Activated T-helper 1 cell treated with anti-CD3 and anti-CD28 coated beads, Interleukin-12 subunit alpha, Interleukin-12 subunit beta, Interleukin-2, Interleukin-4 antibody, amounts not matched to agents 30 ng/mL and 10 ng/mL and 1 ng/mL, durations not matched to agents 14 hours and 24 hours and 36 hours (primary cell): Measurements from ENCODE around the gene WDPCP. TPM values are rescaled to one million over a fixed set of nuclear protein-coding genes. Genes with fewer than 3 reads are reported as not detected.
"Not testable (repeated sequence)": the region's sequence is repeated elsewhere in the genome, so short reads cannot be mapped to it uniquely, and the experiment has no call there.

Experiments
- DNase-seq: peaks from one replicate; pipeline ENCODE4 v3.0.0; 2021; ENCODE audit warnings: low spot score
- H3K27ac Mint-ChIP-seq: one replicate; pipeline ENCODE4 v1.8.0; 2021; ENCODE audit warnings: mild to moderate bottlenecking, mixed read lengths
- H3K27me3 Mint-ChIP-seq: one replicate; pipeline ENCODE4 v1.8.0; 2022; ENCODE audit warnings: mild to moderate bottlenecking, moderate library complexity, mixed read lengths; ENCODE audit not compliant: insufficient read depth
- H3K36me3 Mint-ChIP-seq: one replicate; pipeline ENCODE4 v1.8.0; 2021; ENCODE audit warnings: low read depth, mixed read lengths
- H3K4me1 Mint-ChIP-seq: one replicate; pipeline ENCODE4 v1.8.0; 2021; ENCODE audit warnings: low read depth, mixed read lengths
- H3K4me3 Mint-ChIP-seq: one replicate; pipeline ENCODE4 v1.8.0; 2021; ENCODE audit warnings: mild to moderate bottlenecking, moderate library complexity, mixed read lengths
- H3K9me3 Mint-ChIP-seq: one replicate; pipeline ENCODE4 v1.8.0; 2021; ENCODE audit warnings: mixed read lengths
- intact Hi-C: fragments of 100-400 bp; cut with micrococcal nuclease; formaldehyde crosslinking; loops from one replicate; pipeline ENCODE4 v1.15.1; 2024
- total RNA-seq: library from RNA; stranded (reverse); gene quantifications from 2 replicates; pipeline ENCODE4 v1.2.3, GENCODE V29; 2022

Gene WDPCP
- total RNA-seq, 1 donor from 2014 or later: 7.7 TPM

DNA sequence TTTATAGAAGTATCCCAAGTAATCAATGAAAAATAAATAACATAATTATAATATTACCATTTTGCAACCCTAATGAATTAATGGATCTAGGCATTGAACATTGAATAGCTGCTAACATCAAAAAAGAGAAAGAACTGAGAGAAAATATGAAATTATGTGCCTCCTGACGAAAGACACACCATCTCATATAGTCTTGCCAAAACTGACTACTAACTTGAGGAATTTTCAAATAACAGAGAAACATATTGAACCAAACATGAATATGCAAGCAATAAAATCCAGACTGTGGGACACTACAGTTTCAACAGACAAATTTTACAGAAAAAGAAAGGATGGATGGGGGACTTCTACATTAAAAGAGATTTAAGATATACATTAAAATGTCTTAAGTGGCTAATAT lies 165.7 kb downstream of the WDPCP start:
- H3K9me3 Mint-ChIP-seq: no peaks in the 10 kb centered on the region
- H3K36me3 Mint-ChIP-seq: no peaks in the 10 kb centered on the region
- peaks cover 5% of the 10 kb centered on the region for H3K4me1 Mint-ChIP-seq
- no peaks in the 10 kb centered on the region for H3K27me3 Mint-ChIP-seq
- intact Hi-C loops: loop anchor here (5.0 kb wide), 1 partner anchor 360 kb away; no protein-coding TSS in a partner anchor
- no peak for DNase-seq
- no peak overlapping the region for H3K4me3 Mint-ChIP-seq
- no peak overlapping the region for H3K27ac Mint-ChIP-seq

DNA sequence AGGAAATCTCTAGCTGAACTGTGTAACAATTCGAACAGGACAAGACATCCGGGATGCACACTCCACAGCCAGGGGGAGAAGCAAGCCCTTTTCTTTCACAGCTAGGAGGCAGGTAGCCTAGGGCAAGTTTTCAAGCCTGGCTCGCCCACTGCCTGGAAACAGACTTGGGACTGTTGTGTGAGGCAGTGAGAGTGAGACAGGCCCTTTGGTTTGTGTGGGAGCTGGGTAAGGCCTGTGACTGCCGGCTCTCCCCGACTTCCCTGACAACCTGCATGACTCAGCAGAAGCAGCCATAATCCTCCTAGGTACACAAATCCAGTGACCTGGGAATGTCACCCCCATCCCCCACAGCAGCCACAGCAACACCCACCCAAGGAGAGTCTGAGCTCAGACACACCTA lies 179.7 kb downstream of the WDPCP start:
- DNase-seq: no peak
- no peaks in the 10 kb centered on the region for H3K36me3 Mint-ChIP-seq
- H3K9me3 Mint-ChIP-seq: no peaks in the 10 kb centered on the region
- no peaks in the 10 kb centered on the region for H3K27me3 Mint-ChIP-seq
- H3K4me1 Mint-ChIP-seq: no peaks in the 10 kb centered on the region
- no peak overlapping the region for H3K4me3 Mint-ChIP-seq
- intact Hi-C loops: no loop called here
- H3K27ac Mint-ChIP-seq: no peak overlapping the region

DNA sequence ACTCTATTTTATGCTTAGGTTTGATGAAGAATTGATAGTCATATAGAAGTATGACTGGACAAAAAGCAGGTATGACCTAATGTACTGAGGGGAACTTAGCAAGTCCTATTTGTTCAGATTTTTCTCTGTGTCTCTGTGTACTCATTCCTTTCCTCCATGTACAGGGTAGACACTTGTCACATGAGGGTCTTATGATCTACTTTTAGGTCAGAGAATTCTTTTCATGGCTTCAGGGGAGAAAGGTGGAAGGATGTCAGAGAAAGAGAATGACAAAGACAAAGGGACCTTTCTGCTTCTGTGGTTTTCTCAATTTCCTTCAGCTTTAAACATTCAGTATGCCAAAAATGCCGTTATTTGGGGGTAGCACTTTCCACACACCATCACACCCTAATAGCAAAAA lies 181.6 kb downstream of the WDPCP start:
- H3K9me3 Mint-ChIP-seq: no peaks in the 10 kb centered on the region
- H3K27ac Mint-ChIP-seq: no peak overlapping the region
- intact Hi-C loops: no loop called here
- no peaks in the 10 kb centered on the region for H3K36me3 Mint-ChIP-seq
- H3K27me3 Mint-ChIP-seq: no peaks in the 10 kb centered on the region
- no peak for DNase-seq
- H3K4me1 Mint-ChIP-seq: no peaks in the 10 kb centered on the region
- no peak overlapping the region for H3K4me3 Mint-ChIP-seq

DNA sequence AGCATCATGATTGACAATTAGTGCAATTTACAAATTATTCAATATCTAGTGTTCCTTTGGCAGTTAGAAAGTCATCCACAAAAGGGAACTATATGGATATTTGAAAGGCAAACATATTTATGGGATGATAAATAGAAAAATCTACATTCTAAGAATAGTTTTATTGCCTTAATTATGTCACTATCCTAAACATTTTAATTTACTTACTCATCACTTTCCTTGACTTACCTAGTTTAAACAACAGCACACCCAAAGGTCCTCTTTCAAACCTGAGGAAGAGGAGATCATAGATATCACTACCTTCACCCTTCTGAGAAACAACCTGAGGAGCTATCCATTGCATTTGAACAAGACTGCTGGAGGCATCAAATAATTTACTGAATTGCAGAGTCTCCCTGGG lies 184.5 kb downstream of the WDPCP start:
- Mint-ChIP-seq H3K36me3 (no peaks in the 10 kb centered on the region), H3K4me3 (no peak overlapping the region), H3K27me3 (no peaks in the 10 kb centered on the region), H3K9me3 (no peaks in the 10 kb centered on the region), H3K4me1 (no peaks in the 10 kb centered on the region), H3K27ac (no peak overlapping the region)
- intact Hi-C loops: no loop called here
- no peak for DNase-seq

DNA sequence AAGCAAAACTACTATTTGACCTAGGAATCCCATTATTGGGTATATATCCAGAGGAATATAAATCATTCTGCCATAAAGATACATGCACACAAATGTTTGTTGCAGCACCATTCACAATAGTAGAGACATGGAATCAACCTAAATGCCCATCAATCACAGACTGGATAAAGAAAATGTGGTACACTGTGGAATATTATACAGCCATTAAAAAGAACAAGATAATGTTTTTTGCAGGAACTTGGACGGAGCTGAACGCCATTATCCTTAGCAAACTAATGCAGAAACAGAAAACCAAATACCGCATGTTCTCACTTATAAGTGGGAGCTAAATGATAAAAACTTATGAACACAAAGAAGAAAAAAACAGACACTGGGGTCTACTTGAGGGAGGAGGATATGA lies 185.4 kb downstream of the WDPCP start:
- H3K4me1 Mint-ChIP-seq, DNase-seq, H3K4me3 Mint-ChIP-seq, H3K27ac Mint-ChIP-seq, intact Hi-C loops, H3K9me3 Mint-ChIP-seq, H3K36me3 Mint-ChIP-seq, H3K27me3 Mint-ChIP-seq: not testable (repeated sequence)

DNA sequence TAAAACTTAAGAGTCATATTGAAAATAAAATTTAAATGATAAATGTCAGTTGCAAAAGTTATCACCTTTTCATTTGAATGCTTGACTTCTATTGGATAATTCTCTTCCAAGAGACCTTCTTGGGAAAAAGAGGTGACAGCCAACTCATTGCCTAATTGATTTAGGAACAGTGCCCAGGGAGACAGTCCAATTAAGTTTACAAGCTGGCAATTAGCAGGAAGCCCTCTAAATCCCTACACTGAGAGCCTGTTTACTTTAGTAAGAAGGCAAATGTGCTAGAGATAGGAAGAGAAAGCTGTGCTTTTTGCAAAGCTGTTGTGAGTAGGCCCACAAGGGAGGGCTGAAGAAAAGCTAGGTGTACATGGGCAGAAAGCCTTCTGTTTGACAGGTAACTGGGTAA lies 189.1 kb downstream of the WDPCP start:
- H3K36me3 Mint-ChIP-seq: no peaks in the 10 kb centered on the region
- H3K27ac Mint-ChIP-seq: no peak overlapping the region
- no peaks in the 10 kb centered on the region for H3K27me3 Mint-ChIP-seq
- DNase-seq: no peak
- H3K9me3 Mint-ChIP-seq: no peaks in the 10 kb centered on the region
- intact Hi-C loops: no loop called here
- no peaks in the 10 kb centered on the region for H3K4me1 Mint-ChIP-seq
- H3K4me3 Mint-ChIP-seq: no peak overlapping the region

DNA sequence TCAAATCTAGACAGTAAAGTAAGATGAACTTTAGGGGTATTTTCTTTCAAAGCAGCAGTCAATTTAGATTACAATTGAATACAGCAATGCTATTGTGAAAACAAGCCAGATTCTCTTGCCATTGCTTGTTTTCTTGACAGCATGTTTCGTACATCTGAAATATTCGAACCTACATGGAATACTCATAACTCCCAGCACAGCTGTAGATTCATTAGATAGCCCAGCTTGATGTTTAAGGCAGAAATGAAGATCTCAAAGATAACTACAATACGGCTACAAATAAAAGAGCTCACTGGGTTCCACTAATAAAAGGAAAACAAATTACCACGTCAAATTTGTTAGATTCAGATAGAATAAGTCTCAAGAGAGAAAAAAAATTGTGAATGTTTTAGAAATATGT lies 208.8 kb downstream of the WDPCP start:
- Mint-ChIP-seq H3K36me3 (no peaks in the 10 kb centered on the region), H3K27ac (no peak overlapping the region), H3K27me3 (no peaks in the 10 kb centered on the region), H3K4me1 (no peaks in the 10 kb centered on the region), H3K9me3 (no peaks in the 10 kb centered on the region), H3K4me3 (no peak overlapping the region)
- intact Hi-C loops: no loop called here
- no peak for DNase-seq

DNA sequence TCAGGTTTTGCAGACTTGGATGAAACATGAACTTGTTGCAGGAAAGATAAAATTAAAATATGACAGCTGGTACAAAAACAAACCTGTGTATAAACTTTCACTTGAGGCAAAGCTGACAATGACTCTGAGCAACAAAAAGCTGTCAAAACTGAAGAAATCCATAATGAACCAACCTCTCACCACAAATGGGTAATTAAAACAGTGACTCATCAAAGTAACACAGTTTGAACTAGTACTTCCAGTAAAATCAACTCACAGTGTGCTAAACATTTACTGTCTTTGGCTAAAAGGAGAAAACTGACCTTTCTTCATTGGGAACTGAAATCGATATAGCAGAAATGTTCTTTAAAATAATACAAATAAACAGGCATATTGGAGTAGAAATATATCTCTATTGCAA lies 209.7 kb downstream of the WDPCP start:
- intact Hi-C loops: no loop called here
- Mint-ChIP-seq H3K27ac (no peak overlapping the region), H3K4me1 (no peaks in the 10 kb centered on the region), H3K36me3 (no peaks in the 10 kb centered on the region), H3K4me3 (no peak overlapping the region), H3K27me3 (no peaks in the 10 kb centered on the region), H3K9me3 (no peaks in the 10 kb centered on the region)
- no peak for DNase-seq

DNA sequence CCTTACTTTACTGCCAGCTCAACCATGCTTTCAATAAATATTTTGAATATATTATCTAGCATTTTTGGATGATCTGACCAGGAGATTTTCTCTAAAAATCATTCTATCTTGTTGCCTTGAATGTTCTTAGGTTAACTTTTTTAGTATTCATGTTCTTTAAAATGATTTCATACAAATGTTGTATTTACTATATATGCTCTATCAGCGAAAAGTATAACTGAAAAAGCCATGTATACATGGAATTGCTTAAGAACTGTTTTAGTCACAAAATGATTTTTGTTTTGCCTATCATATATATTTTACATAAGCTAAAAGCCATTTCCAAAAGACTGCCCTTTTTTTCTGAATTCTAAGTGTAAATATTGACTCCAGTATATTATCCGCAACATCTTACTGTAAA lies 213.9 kb downstream of the WDPCP start:
- Mint-ChIP-seq H3K36me3 (no peaks in the 10 kb centered on the region), H3K27me3 (no peaks in the 10 kb centered on the region), H3K4me3 (no peak overlapping the region), H3K4me1 (no peaks in the 10 kb centered on the region), H3K9me3 (no peaks in the 10 kb centered on the region), H3K27ac (no peak overlapping the region)
- DNase-seq: no peak
- intact Hi-C loops: no loop called here

DNA sequence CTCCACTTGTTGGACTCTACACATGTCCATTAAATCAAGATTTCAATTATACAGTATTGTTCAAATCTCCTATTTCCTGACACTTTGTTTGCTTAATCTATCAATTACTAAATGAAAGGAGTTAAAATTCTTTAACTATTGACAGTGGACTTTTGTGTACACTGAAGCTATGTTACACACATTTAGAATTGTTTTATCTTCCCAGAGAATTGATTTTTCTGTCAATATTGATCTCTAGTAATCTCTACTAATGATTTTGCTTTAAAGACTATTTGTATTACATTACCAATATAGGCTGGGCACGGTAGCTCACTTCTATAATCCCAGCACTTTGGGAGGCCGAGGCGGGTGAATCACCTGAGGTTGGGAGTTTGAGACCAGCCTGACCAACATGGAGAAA lies 215.7 kb downstream of the WDPCP start:
- no peak for DNase-seq
- intact Hi-C loops: no loop called here
- H3K36me3 Mint-ChIP-seq: no peaks in the 10 kb centered on the region
- H3K4me3 Mint-ChIP-seq: no peak overlapping the region
- no peak overlapping the region for H3K27ac Mint-ChIP-seq
- no peaks in the 10 kb centered on the region for H3K27me3 Mint-ChIP-seq
- H3K4me1 Mint-ChIP-seq: no peaks in the 10 kb centered on the region
- no peaks in the 10 kb centered on the region for H3K9me3 Mint-ChIP-seq

DNA sequence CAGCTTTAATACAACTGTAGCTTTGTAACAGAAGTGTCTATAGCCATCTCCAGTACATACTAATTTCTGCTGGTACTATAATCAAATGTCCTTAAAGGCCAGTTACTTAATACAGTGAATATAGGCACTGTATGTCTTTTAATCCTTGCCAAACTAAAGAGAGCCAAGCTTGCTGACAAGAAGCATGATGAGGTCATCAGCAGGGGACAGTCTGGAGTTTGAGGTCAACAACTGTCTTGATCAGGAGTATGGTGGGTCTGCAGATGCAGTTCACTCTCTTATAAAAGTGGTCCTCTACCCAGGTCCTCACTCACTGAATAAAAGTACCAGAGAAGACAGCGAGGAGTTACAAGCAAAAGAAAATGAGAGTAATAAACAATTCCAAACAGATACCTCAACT lies 219.1 kb downstream of the WDPCP start:
- H3K4me1 Mint-ChIP-seq: no peaks in the 10 kb centered on the region
- H3K27me3 Mint-ChIP-seq: no peaks in the 10 kb centered on the region
- H3K9me3 Mint-ChIP-seq: no peaks in the 10 kb centered on the region
- no peak overlapping the region for H3K27ac Mint-ChIP-seq
- H3K36me3 Mint-ChIP-seq: no peaks in the 10 kb centered on the region
- intact Hi-C loops: no loop called here
- no peak for DNase-seq
- no peak overlapping the region for H3K4me3 Mint-ChIP-seq

DNA sequence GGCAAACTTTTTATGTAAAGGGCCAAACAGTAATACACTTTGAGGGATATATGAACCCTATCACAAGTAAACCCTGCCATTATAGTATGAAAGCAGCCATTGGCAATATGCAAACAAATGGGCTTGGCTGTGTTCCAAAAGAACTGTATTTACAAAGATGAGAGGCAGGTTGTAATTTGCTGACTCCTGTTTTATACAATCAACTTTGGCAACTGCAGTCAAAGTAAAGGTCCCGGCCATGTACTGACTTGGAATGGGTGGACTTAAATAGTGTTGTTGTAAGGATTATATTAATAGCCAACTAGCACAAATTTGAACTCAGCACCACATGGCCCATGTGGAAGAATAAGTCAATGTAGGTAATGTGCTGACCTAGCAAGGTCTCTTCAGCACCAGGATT lies 223.4 kb downstream of the WDPCP start:
- no peaks in the 10 kb centered on the region for H3K27me3 Mint-ChIP-seq
- H3K36me3 Mint-ChIP-seq: no peaks in the 10 kb centered on the region
- DNase-seq: no peak
- H3K27ac Mint-ChIP-seq: no peak overlapping the region
- H3K4me3 Mint-ChIP-seq: no peak overlapping the region
- no peaks in the 10 kb centered on the region for H3K9me3 Mint-ChIP-seq
- no peaks in the 10 kb centered on the region for H3K4me1 Mint-ChIP-seq
- intact Hi-C loops: no loop called here

DNA sequence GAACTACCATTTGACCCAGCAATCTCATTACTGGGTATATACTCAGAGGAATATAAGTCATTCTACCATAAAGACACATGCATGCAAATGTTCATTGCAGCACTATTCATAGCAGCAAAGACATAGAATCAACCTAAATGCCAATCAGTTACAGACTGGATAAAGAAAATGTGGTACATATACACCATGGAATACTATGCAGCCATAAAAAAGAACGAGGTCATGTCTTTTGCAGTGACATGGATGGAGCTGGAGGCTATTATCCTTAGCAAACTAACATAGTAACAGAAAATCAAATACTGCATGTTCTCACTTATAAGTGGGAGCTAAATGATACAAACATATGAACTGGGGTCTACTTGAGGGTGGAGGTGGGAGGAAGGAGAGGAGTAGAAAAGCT lies 230.6 kb downstream of the WDPCP start:
- intact Hi-C loops, H3K4me1 Mint-ChIP-seq, DNase-seq, H3K27ac Mint-ChIP-seq, H3K4me3 Mint-ChIP-seq, H3K27me3 Mint-ChIP-seq, H3K36me3 Mint-ChIP-seq: not testable (repeated sequence)
- peaks cover 28% of the 10 kb centered on the region for H3K9me3 Mint-ChIP-seq

DNA sequence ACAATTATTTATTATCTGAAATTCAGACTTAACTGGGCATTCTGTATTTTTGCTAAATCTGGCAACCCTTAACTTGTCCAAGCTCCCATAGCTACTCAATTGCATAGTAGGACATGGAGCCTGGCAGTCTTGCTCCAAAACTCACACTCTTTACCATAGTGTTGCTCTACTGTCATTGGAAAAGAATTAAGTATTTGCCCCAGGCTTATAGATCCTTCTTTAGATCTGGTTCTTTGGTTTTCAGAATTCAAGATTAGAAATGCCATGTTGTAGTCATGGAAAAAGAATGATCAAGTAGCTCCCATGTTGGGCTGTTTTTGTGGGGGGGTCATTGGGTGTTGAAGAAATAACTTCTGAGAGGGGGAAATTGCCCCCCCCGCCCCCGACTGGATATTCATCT lies 240.9 kb downstream of the WDPCP start:
- Mint-ChIP-seq H3K9me3 (peaks cover 19% of the 10 kb centered on the region), H3K4me3 (no peak overlapping the region), H3K4me1 (no peaks in the 10 kb centered on the region), H3K27me3 (no peaks in the 10 kb centered on the region), H3K27ac (no peak overlapping the region), H3K36me3 (no peaks in the 10 kb centered on the region)
- no peak for DNase-seq
- intact Hi-C loops: no loop called here
